Fibroblast of skin of abdomen (primary cell): ENCODE data around the gene CARD14.

Experiments
- DNase-seq: peaks from one replicate; pipeline ENCODE4 v3.0.0-alpha.2; 2013

CARD14 gene

GRCh38 chr17:80212962-80213642 is 43.3 kb downstream of the CARD14 start:
- DNase-seq, result no peak

- no peak for DNase-seq
Observed at GRCh38 chr17:80213643-80213975, 43.8 kb downstream of the CARD14 start.

GRCh38 chr17:80214012-80214877 is 44.4 kb downstream of the CARD14 start:
- no peak for DNase-seq

- DNase-seq, result no peak
Observed at GRCh38 chr17:80214878-80215210, 45.0 kb downstream of the CARD14 start.

GRCh38 chr17:80216473-80217456 is 46.9 kb downstream of the CARD14 start:
- no peak for DNase-seq

- DNase-seq, result no peak
Observed at GRCh38 chr17:80217703-80218362, 48.0 kb downstream of the CARD14 start.

- DNase-seq, result no peak
Observed at GRCh38 chr17:80218391-80218790, 48.6 kb downstream of the CARD14 start.

GRCh38 chr17:80219013-80219762 is 49.4 kb downstream of the CARD14 start:
- DNase-seq, result peak; percentile 79

GRCh38 chr17:80219763-80220053 is 49.9 kb downstream of the CARD14 start:
- no peak for DNase-seq

GRCh38 chr17:80220054-80220735 is 50.4 kb downstream of the CARD14 start, which contains the start of the genes SGSH and SLC26A11:
Gene SGSH (minus strand): TSS chr17:80220333. CDS start chr17:80220313, 20 bp downstream.
Gene SLC26A11 (plus strand): TSS chr17:80220427. CDS start chr17:80221561, 1,134 bp downstream.
- peak; percentile 50 for DNase-seq

GRCh38 chr17:80220736-80221215 is 50.9 kb downstream of the CARD14 start:
- peak; percentile 4 for DNase-seq

- no peak for DNase-seq
Observed at GRCh38 chr17:80221351-80222105, 51.7 kb downstream of the CARD14 start.

GRCh38 chr17:80222376-80223141 is 52.7 kb downstream of the CARD14 start:
- no peak for DNase-seq

- no peak for DNase-seq
Observed at GRCh38 chr17:80223142-80223815, 53.4 kb downstream of the CARD14 start.

- no peak for DNase-seq
Observed at GRCh38 chr17:80223838-80224497, 54.1 kb downstream of the CARD14 start.

- no peak for DNase-seq
Observed at GRCh38 chr17:80224683-80225082, 54.9 kb downstream of the CARD14 start.

- no peak for DNase-seq
Observed at GRCh38 chr17:80225230-80225629, 55.4 kb downstream of the CARD14 start.

- DNase-seq, result no peak
Observed at GRCh38 chr17:80227156-80227555, 57.3 kb downstream of the CARD14 start.
